ENCODE data around the gene NR4A1.
A peak's percentile ranks its signal among the peaks of the same experiment; 100 is the strongest.

The NR4A1 gene

GRCh38 chr12:52018433-52019112 is 32.7 kb upstream of the NR4A1 start:
- DNase-seq (ENCODE audit: low spot score): no peak

- DNase-seq (ENCODE audit: low spot score): no peak
These were observed 32.0 kb upstream of the NR4A1 start for GRCh38 chr12:52019113-52019770.

GRCh38 chr12:52020539-52021336 is 30.5 kb upstream of the NR4A1 start:
- DNase-seq (ENCODE audit: low spot score): peak; percentile 73

DNA sequence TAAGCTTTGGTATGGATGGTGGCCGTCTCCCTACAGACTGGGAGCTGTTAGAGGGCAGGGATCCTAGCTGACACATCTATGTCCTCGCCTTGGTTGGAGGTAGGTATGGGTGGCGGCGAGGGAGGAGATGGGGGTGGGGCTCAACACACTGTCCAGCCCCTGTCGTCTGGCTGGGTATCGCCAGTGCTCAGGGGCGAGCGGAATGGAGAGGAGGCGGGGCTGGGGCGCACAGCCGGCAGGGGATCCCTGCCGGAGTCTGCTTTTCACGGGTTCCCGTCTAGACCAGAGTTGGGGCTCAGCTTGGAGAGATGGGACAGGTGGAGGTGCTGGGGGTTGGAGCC is 28.4 kb upstream of the NR4A1 start:
- DNase-seq (ENCODE audit: low spot score): peak; percentile 61

GRCh38 chr12:52023182-52023975 is 27.9 kb upstream of the NR4A1 start:
- DNase-seq (ENCODE audit: low spot score): peak; percentile 87

DNA sequence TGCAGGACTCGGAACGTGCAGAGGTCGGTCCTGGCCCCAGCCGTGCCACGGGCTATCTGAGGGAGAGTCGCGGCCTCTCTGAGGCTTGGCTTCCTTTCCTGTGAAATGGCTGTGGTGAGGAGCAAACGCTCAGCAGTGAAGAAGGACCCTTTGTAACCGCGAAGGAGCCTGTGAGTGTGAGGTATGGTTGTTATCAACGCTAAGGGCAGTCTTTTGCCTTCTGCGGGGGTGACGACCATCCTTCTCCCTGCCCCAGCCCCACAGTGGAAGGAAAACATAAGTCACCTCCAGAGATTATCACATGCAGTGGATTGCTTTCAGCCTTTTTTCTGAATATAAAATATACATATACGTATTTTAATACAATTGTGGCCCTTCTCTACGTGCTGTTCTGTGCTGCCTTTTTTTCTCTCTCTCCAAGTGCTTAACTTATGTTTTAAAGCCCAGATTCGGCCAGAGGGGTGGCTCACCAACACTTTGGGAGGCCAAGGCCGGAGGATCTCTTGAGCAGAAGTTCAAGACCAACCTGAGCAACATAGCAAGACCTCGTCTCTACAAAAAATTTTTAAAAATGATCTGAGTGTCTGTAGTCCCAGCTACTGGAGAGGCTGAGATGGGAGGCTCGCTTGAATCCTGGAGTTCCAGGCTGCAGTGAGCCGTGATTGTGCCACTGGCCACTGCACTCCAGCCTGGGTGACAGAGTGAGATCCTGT is 27.1 kb upstream of the NR4A1 start:
- no peak for DNase-seq (ENCODE audit: low spot score)

GRCh38 chr12:52024845-52025230 is 26.4 kb upstream of the NR4A1 start:
- no peak for DNase-seq (ENCODE audit: low spot score)

DNA sequence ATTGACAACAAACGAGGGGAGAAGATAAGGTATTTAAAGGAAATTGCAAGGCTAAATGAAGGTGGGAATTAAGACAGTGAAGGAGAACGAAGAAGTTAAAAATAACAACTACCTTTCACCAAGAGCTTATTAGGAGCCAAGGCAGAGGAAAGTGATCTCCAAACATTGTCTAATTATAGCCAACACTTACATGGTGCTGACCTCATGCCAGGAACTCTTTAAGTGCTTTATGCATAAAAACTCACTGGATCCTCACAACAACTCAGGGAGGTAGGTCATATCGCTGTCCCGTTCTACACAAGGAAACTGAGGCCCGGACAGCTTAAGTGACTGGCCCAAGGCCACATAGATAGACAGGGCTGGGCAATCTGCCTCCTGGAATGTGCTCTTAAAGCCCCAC is 25.0 kb upstream of the NR4A1 start:
- no peak for DNase-seq (ENCODE audit: low spot score)

GRCh38 chr12:52027085-52027843 is 24.0 kb upstream of the NR4A1 start:
- DNase-seq (ENCODE audit: low spot score): no peak

DNA sequence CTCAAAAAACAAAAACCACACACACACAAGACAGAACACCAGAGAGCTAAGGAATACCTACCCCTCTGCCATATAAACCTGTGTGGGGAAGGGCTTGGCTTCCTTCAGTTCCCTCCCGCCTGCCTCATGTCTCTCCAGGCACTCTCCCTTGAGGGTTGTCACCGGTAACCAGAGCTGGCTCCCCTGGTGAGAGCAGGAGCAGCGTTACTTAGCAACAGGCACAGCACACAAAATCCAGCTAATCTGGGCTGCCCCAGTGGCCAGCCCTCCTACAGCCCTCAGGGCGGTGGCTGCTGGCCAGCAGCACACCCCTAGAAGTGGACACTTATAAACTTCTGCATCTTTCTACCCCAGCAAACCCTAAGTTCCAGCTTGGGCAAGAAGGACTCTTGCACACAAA is 21.6 kb upstream of the NR4A1 start:
- DNase-seq (ENCODE audit: low spot score): peak; percentile 84

DNA sequence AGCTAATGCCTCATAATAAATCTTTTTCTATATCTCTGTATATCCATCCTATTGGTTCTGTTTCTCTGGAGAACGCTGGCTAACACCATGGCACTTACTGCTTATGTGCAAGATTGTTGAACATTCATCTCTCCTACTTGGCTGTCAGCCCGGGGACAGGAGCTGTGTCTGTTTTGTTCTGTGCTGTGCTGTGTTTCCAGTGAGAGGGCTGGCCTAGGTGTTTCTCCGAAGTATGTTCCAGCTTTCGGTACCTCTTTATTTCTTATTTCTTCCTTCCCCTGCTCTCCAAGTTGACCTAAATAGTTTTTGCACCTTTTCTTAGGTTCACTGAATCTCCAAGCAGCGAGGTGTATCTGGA is 18.8 kb upstream of the NR4A1 start:
- no peak for DNase-seq (ENCODE audit: low spot score)

DNA sequence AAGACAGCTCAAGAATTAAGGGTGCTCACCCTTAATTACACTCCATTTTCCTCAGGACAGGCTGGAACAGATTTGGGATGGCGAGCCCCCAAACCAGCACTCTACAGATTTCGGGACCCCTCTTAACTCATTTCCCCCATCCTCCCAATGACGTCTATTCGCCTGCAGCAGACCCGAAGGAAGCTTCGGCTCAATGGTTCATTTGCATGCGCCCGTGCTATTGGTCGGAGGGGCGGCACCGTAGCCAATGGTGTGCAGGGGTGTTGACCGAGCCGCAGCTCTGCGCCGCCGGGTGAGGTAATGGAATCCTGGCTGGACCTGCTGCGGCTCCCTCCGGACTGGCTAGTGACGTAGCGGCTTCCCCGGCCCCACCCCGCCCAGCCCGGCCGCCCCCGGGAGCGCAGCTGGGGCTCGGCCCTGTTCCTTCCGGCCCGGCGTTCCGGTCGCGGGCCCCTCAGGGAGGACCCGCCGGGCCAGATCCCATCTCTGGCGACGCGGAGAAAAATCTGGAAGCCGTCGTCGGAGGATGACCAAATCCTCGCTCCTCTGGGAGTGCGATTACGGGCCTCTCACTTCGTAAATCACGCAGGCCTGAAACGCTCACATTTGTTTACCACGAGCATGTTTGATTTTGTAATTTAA is 18.3 kb upstream of the NR4A1 start:
- DNase-seq (ENCODE audit: low spot score): peak; percentile 96

GRCh38 chr12:52033446-52034140 is 17.6 kb upstream of the NR4A1 start:
- DNase-seq (ENCODE audit: low spot score): no peak

DNA sequence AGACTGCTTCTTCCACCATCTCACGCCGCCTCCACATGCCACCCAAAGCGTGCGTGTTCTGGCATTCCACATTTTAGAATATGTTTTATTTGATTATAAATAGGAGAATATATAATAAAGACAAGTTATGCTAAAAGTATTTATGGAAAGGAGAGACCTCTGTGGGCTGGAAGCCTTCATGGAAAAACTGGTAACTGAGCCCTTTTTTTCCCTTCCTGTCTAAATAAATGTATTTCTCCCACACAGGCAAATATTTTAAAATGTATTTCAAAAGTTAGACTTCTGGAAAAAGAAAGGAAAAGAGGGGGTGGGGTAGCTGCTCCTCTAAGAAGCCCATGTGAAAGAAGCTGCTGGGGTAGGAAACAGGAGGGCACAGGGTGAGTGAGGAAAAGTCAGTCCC is 16.1 kb upstream of the NR4A1 start:
- DNase-seq (ENCODE audit: low spot score): no peak

DNA sequence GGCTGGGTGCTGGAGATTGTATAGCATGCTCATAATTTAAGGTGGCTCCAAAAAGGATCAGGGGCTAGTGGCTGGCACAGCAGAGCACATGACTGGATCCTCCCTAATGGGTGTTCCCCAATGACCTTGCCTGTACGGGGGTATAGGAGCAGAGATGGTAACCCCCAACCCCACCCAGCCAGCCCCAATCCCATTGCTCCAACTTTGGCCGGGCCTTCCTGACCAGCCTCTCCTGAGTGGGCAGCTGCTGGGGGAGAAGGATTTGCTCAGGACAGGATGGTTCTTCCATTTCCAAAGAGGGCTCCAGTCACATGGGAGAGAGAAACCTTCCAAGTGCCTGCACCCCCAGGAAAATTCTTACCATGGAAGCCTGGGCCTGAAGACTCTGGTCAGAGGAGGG is 15.3 kb upstream of the NR4A1 start:
- DNase-seq (ENCODE audit: low spot score): no peak

- DNase-seq (ENCODE audit: low spot score): peak; percentile 84
These were observed 14.6 kb upstream of the NR4A1 start for GRCh38 chr12:52036587-52037171.

DNA sequence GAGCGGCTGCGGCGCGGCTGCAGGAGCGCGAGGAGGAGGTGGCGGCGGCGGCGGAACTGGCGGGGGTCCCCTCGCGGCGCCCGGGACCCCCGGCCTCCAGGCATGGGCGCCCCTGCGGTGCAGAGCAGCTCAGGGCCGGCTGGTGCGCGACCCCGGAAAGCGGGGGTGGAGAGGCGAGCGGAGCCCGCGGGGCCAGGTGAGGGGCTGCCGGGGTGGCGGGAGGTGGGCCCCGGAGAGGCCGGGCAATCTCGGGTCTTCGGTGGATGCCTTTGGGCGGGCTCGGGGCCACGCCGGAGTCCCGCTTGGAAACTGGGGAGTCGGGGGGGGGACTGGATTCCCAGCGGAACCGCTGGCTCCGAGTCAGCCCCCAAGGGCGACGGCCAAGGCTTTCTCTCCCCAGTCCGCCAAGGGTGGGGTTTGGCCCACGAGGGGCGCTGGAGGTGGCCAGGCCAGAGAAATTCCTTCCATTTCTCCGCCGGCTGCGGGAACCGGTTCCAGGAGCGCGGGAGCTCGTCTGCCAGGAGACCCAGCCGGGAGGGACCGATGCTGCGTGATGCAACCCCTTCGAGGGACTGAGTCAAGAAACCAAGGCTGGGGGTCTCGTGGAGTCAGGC is 13.9 kb upstream of the NR4A1 start:
- DNase-seq (ENCODE audit: low spot score): peak; percentile 59

- no peak for DNase-seq (ENCODE audit: low spot score)
These were observed 12.8 kb upstream of the NR4A1 start for GRCh38 chr12:52038447-52038846.

- DNase-seq (ENCODE audit: low spot score): no peak
These were observed 10.2 kb upstream of the NR4A1 start for GRCh38 chr12:52041035-52041434.
